NCI-H146 treated with DMSO at 0.1 percent for 48 hours (cell line): ENCODE measurements around the gene LSS.

Experiments used
- DNase-seq: peaks from one replicate; lab custom pipeline; 2025; ENCODE audit not compliant: unreplicated experiment; lab: John Stamatoyannopoulos, UW

The LSS gene

GRCh38 chr21:46154955-46155513 is 73.5 kb downstream of the LSS start:
- no peak for DNase-seq

- no peak for DNase-seq
Measured at GRCh38 chr21:46154155-46154954, 74.2 kb downstream of the LSS start.

DNA sequence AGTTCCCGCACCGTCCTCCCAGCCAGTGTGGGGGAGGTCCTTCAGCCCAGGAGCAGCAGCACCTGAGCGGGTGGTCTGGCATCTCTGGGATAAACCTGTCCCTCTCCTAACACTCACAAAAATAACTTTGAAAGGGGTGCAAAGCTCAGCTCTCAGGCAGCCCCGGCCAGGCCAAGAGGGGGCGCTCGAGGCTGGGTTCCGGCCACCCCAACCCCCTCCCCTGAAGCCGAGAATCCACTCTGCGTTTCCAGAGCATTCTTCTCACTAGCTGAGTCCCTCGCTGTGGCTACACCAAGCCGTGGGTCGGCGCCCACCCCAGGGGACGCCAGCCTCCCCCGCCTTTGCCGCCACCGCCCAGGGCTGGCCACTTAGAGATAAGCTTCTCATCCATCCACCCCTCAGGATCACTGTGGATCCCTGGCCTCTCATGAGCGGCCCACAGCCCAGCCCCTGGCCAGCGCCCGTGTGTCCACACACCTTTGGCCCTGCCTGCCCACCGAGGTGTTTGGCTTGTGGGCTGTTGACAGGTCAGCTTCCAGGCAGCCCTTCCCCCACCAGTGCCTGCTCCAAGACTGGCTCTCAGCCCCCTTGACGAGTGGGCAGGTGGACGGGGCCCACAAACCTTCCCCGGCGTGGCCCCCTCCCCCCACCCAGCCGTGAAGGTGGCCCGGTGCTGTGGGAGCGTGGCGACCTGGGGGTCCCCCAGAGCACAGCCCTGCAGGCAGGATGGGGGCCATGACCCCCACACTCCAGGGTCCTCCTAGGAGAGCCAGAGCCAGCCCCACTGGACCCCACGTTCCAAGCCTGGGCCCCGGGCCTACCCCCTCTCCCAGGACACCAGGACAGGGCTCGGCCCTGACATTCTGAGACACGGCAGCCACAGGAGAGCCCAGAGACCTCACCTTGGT is 75.1 kb downstream of the LSS start:
- DNase-seq: no peak

GRCh38 chr21:46152927-46153246 is 75.7 kb downstream of the LSS start:
- no peak for DNase-seq

- no peak for DNase-seq
Measured at GRCh38 chr21:46151989-46152926, 76.3 kb downstream of the LSS start.

- DNase-seq: no peak
Measured at GRCh38 chr21:46151261-46151988, 77.1 kb downstream of the LSS start.

- no peak for DNase-seq
Measured at GRCh38 chr21:46150491-46151121, 78.0 kb downstream of the LSS start.

DNA sequence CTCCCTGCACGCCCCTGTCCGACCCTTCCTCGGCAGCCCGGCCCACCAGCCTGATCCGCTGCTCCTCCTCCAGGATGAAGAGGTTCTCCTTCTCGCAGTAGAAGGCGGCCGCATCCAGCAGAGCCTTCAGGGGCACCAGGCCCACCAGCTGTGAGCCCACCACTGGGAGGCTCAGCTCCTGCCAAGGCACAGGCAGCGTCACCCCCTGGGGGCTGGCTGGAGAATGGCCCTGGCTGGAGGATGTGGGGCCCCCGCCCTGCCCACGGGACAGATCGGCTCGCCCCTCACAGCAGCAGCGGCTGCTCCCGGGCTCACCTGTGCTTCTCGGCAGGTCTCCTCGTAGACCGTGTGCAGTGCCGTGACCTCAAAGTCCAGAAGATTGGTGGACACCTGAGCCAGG is 78.5 kb downstream of the LSS start:
- DNase-seq: no peak

- DNase-seq: no peak
Measured at GRCh38 chr21:46149205-46149901, 79.2 kb downstream of the LSS start.

- no peak for DNase-seq
Measured at GRCh38 chr21:46148106-46148505, 80.5 kb downstream of the LSS start.

- DNase-seq: peak; percentile 9
Measured at GRCh38 chr21:46147429-46147828, 81.1 kb downstream of the LSS start.

DNA sequence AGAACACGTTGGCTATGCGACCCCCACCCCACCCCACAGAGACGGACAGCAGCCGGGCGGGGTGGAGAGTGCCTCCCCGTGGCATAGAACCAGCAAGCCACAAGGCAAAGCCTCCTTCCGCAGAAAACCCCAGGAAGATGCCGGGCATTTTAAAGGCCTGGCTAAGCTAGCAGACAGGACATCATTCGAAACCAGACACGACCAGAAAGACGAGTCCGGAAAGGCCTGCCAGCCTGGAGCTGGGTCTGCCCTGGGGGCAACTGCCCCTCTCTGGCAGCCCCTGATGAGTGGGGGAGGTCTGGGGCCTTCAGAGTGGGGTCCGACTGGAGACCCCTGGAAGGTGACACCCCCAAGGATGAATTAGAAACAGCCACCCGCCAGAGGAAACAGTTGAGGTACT is 81.7 kb downstream of the LSS start:
- no peak for DNase-seq

DNA sequence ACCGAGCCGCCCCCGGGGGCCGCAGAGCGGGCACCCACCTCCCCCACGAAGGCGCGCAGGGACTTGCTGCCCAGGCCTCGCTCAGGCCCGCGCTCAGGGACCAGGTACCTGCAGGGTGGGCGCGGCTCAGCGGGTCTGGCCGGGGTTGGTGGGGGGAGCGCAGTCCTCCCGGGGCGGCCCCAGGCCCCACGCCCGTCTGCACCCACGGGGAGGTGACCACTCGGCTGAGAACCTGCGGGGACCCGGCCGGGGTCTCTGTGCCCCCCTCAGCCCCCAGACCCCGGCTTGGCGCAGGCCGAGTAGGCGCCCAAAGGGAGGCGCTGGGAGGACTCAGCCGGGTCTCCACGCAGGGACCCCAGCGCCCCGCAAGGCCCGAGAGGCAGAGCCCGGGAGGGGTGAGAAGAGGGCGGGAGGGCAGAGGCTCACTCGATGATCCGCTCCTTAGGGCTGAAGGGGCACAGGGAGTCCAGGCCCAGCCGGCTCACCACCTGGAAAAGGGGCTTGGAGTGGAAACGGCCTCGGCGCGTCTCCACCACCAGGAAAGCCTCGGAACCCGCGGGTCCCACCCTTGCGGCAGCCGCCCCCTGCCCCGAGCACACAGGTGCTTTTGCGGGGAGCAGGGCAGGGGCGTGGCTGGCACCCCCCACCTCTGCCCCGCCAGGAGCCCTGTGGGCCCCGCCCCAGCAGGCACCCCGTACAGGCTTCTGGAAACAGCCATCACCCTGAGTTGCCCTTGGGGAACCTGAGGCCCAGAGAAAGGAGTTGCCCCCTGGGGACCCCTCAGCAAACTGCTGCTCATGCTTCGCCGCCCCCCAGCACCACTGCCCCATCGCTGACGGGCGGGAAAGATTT is 82.5 kb downstream of the LSS start:
- no peak for DNase-seq

- DNase-seq: no peak
Measured at GRCh38 chr21:46145159-46145839, 83.3 kb downstream of the LSS start.

DNA sequence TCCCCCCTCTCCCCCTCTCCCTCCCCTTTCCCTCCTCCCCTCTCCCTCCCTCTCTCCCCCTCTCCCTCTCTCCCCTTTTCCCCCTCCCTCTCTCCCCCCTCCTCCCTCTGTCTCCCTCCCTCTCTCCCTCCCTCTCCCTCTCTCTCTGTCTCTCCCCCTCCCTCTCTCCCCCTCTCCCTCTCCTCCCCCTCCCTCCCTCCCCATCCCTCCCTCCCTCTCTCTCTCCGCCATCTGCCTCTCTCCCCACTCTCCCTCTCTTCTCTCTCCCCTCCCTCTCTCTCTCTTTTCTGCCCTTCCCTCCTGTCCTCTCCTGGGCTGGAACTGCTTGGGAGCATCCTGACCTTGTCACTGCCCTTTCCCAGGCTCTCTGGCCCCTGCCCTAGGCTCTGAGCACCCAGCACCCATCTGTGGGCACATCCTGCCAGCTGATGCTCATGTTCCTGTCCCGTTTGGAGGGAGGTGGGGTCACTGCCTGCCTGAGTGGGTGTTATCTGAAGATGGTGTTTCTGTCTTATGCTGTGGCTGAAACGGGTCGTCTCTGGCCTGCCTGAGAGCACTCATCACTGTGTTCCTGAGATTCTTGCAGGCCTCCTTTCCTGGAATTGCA is 84.0 kb downstream of the LSS start:
- DNase-seq: no peak

GRCh38 chr21:46142582-46143473 is 85.7 kb downstream of the LSS start:
- no peak for DNase-seq
